PC-9 (cell line): ENCODE data around the gene AHCYL2. TPM values are rescaled to one million over a fixed set of nuclear protein-coding genes. Genes with fewer than 3 reads are reported as not detected.
A peak's percentile ranks its signal among the peaks of the same experiment; 100 is the strongest.

Source experiments
- BruUV-seq: library from RNA; stranded (reverse); fragments of 400-500 nt; replicated peaks from 2 replicates; lab custom pipeline; 2021; lab: Mats Ljungman, UMichigan
- CTCF ChIA-PET: fragments of 300-600 bp; sonication (Branson Sonifier 250); formaldehyde crosslinking; loops from one replicate; lab custom pipeline; 2022; ENCODE audit warnings: antibody characterized with exemption; lab: Charles Lee
- POLR2A ChIA-PET: fragments of 300-600 bp; sonication (Branson Sonifier 250); formaldehyde crosslinking; loops from one replicate; lab custom pipeline; 2022; ENCODE audit warnings: antibody characterized with exemption; ENCODE audit not compliant: unreplicated experiment; lab: Charles Lee
- DNase-seq, 2 experiments: peaks; one replicate each; pipeline versions ENCODE4 v3.0.0 to v3.0.0-alpha.2; 2015 to 2022; ENCODE audit warnings: mixed read lengths in 1 of 2
- H2AFZ ChIP-seq: fragments of 200-600 bp; sonication (generic); 2 replicates; pipeline ENCODE4 v1.8.1; 2017; ENCODE audit warnings: antibody characterized with exemption
- H3F3A ChIP-seq: fragments of 200-600 bp; sonication (generic); 2 replicates; pipeline ENCODE4 v1.8.1; 2017; ENCODE audit warnings: antibody characterized with exemption, mild to moderate bottlenecking, low read depth; ENCODE audit not compliant: insufficient read depth
- H3K27ac ChIP-seq: fragments of 200-600 bp; sonication (generic); 2 replicates; pipeline ENCODE4 v1.6.1; 2016; ENCODE audit warnings: mixed run types
- H3K27me3 ChIP-seq: fragments of 200-600 bp; sonication (generic); 2 replicates; pipeline ENCODE4 v1.6.1; 2016; ENCODE audit warnings: low read depth, mixed run types; ENCODE audit not compliant: insufficient read depth
- H3K36me3 ChIP-seq: fragments of 200-600 bp; sonication (generic); 2 replicates; pipeline ENCODE4 v1.6.1; 2016; ENCODE audit warnings: low read depth, mixed run types
- H3K4me1 ChIP-seq: fragments of 200-600 bp; sonication (generic); replicated peaks from 2 replicates; pipeline ENCODE4 v1.6.1; 2016; ENCODE audit warnings: mixed run types; ENCODE audit not compliant: insufficient read depth
- H3K4me2 ChIP-seq: fragments of 200-600 bp; sonication (generic); 2 replicates; pipeline ENCODE4 v1.6.1; 2017; ENCODE audit warnings: mixed run types
- H3K4me3 ChIP-seq: fragments of 200-600 bp; sonication (generic); 2 replicates; pipeline ENCODE4 v1.6.1; 2016; ENCODE audit warnings: mixed run types
- H3K79me2 ChIP-seq: fragments of 200-600 bp; sonication (generic); 2 replicates; pipeline ENCODE4 v1.6.1; 2017; ENCODE audit warnings: low read depth, mixed run types
- H3K9me2 ChIP-seq: fragments of 200-600 bp; sonication (generic); 2 replicates; pipeline ENCODE4 v1.8.1; 2017; ENCODE audit warnings: mild to moderate bottlenecking; ENCODE audit not compliant: insufficient read depth
- H3K9me3 ChIP-seq: fragments of 200-600 bp; sonication (generic); 2 replicates; pipeline ENCODE4 v1.8.1; 2016; ENCODE audit warnings: low read depth; ENCODE audit not compliant: insufficient read depth
- H4K20me1 ChIP-seq: fragments of 200-600 bp; sonication (generic); 2 replicates; pipeline ENCODE4 v1.8.1; 2017; ENCODE audit not compliant: insufficient read depth
- CTCF ChIP-seq: fragments of 200-600 bp; sonication (generic); conservative IDR thresholded peaks from 2 replicates; pipeline ENCODE4 v1.6.1; 2017; ENCODE audit warnings: mixed run types, antibody characterized with exemption, mild to moderate bottlenecking, moderate library complexity
- EZH2 ChIP-seq: fragments of 200-600 bp; sonication (generic); IDR thresholded peaks from 2 replicates; pipeline ENCODE4 v1.8.0; 2017; ENCODE audit warnings: antibody characterized with exemption, low read depth
- intact Hi-C: fragments of 100-400 bp; cut with micrococcal nuclease; formaldehyde crosslinking; loops from one replicate; pipeline ENCODE4 v1.10.0; 2022; ENCODE audit not compliant: unreplicated experiment
- total RNA-seq: library from RNA; stranded (reverse); gene quantifications from 2 replicates; pipeline ENCODE4 v1.2.3, GENCODE V29; 2021

AHCYL2 gene
- total RNA-seq, 1 experiment from 2014 or later, result 15.7 TPM

GRCh38 chr7:129376778-129377700 lies 152.2 kb downstream of the AHCYL2 start:
- BruUV-seq, result no TSS peak
- no peaks in the 10 kb centered on the region for H3K9me2 ChIP-seq
- TF ChIP-seq CTCF (0 out of 2 replicates have a peak, but pooled peaks have one; percentile 40), EZH2 (no peak)
- peak in 1 of 2 experiments; percentile 50 for DNase-seq
- peaks cover 4% of the 10 kb centered on the region; the same call in 1 of the 2 replicates for H3K36me3 ChIP-seq
- H3K27me3 ChIP-seq, result no peaks in the 10 kb centered on the region
- H3K4me1 ChIP-seq, result peaks cover 9% of the 10 kb centered on the region
- H2AFZ ChIP-seq, result no peak overlapping the region
- ChIA-PET CTCF (interaction anchor here (0.6 to 1.9 kb wide), 6 partner anchors 8 to 24 kb away, joined by 4 to 21 read pairs (median 6); no protein-coding TSS in a partner anchor), POLR2A (interaction anchor here (0.9 kb wide), 1 partner anchor 77 kb away, joined by 7 read pairs; no protein-coding TSS in a partner anchor)
- H3K4me3 ChIP-seq, result no peak overlapping the region
- H3K9me3 ChIP-seq, result no peaks in the 10 kb centered on the region
- H3F3A ChIP-seq, result peaks cover 18% of the 10 kb centered on the region; the same call in 1 of the 2 replicates
- no peaks in the 10 kb centered on the region for H3K79me2 ChIP-seq
- intact Hi-C loops, result no loop called here
- H3K4me2 ChIP-seq, result 0 out of 2 replicates have a peak overlapping the region, but pooled peaks have one; percentile 12
- H4K20me1 ChIP-seq, result no peaks in the 10 kb centered on the region
- H3K27ac ChIP-seq, result 0 out of 2 replicates have a peak overlapping the region, but pooled peaks have one; percentile 17

GRCh38 chr7:129381710-129382484 lies 157.1 kb downstream of the AHCYL2 start:
- POLR2A ChIA-PET, result no interaction called here
- no peaks in the 10 kb centered on the region for H3K79me2 ChIP-seq
- intact Hi-C loops, result no loop called here
- H3K36me3 ChIP-seq, result peaks cover 8% of the 10 kb centered on the region; the same call in 1 of the 2 replicates
- TF ChIP-seq EZH2 (no peak), CTCF (no peak)
- CTCF ChIA-PET, result no interaction called here
- no peak for DNase-seq
- H3K27ac ChIP-seq, result no peak overlapping the region
- H3K9me3 ChIP-seq, result no peaks in the 10 kb centered on the region
- H4K20me1 ChIP-seq, result no peaks in the 10 kb centered on the region
- no peaks in the 10 kb centered on the region for H3K27me3 ChIP-seq
- no TSS peak for BruUV-seq
- H2AFZ ChIP-seq, result no peak overlapping the region
- no peaks in the 10 kb centered on the region for H3K9me2 ChIP-seq
- peaks cover 17% of the 10 kb centered on the region; the same call in 1 of the 2 replicates for H3F3A ChIP-seq
- H3K4me3 ChIP-seq, result no peak overlapping the region
- no peak overlapping the region for H3K4me2 ChIP-seq
- peaks cover 8% of the 10 kb centered on the region for H3K4me1 ChIP-seq

- Histone ChIP-seq H3K79me2 (no peaks in the 10 kb centered on the region), H2AFZ (no peak overlapping the region), H3F3A (peaks cover 9% of the 10 kb centered on the region; the same call in 1 of the 2 replicates), H3K4me2 (no peak overlapping the region), H3K9me2 (no peaks in the 10 kb centered on the region), H3K4me3 (no peak overlapping the region), H3K36me3 (peaks cover 8% of the 10 kb centered on the region; the same call in 1 of the 2 replicates), H3K9me3 (no peaks in the 10 kb centered on the region), H4K20me1 (no peaks in the 10 kb centered on the region), H3K4me1 (no peaks in the 10 kb centered on the region), H3K27me3 (no peaks in the 10 kb centered on the region), H3K27ac (no peak overlapping the region)
- ChIA-PET POLR2A (no interaction called here), CTCF (no interaction called here)
- BruUV-seq, result no TSS peak
- intact Hi-C loops, result no loop called here
- no peak for DNase-seq
- no peak for TF ChIP-seq CTCF
- TF ChIP-seq EZH2, result no peak
Observed at GRCh38 chr7:129383542-129384132, 158.8 kb downstream of the AHCYL2 start.
